NCI-H2107 treated with DMSO at 0.1 percent for 48 hours (cell line): ENCODE measurements around the gene PROM2.

ENCODE experiments used
- DNase-seq: peaks from one replicate; lab custom pipeline; 2025; ENCODE audit not compliant: unreplicated experiment; lab: John Stamatoyannopoulos, UW

The PROM2 gene

GRCh38 chr2:95305380-95306061 is 31.3 kb downstream of the PROM2 start:
- peak; percentile 40 for DNase-seq

DNA sequence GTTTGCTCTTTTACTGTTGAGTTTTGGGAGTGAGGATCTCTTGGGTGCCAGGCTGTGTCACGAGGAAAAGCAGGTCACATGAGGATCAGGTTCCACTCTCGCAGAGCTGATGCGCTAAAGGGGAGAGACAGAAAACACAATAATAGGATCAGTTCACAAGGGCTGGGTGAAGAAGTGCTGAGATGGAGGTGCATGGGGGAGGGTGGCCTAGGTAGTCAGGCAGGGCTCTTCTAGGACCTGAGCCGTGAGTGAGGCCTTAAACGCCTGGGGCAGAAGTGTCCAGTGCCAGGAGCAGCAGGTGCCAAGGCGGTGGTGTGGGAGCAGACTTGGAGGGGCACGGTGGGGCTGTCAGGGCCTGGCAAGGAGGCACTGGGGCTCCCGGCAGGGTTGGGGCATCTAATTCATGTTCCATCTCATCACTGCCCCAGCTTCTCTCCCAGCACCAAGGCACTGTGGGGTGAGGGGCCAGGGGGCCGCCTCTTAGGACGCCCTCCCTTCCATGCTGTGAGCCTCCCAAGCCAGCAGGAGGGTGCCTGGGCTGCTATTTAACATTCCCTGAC is 32.2 kb downstream of the PROM2 start:
- peak; percentile 55 for DNase-seq

DNA sequence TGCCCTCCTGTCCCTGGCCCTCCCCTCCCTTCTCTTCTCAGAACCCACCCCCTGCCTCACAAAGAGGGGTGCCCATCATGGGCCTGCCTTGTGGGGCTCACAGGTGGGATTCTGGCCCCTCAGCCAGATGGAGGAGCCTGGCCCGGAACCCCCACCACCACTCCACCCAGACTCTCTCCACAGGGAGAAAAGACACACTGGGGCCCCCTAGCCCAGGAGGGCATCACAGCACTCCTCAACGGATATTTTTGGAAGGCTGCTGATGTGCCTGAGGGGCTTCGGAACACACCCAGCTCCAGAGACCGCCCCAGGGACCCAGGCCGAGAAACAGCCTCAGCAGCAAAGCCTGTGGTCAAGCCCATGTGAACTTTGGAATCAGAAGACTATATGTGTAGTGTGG is 32.8 kb downstream of the PROM2 start:
- no peak for DNase-seq

DNA sequence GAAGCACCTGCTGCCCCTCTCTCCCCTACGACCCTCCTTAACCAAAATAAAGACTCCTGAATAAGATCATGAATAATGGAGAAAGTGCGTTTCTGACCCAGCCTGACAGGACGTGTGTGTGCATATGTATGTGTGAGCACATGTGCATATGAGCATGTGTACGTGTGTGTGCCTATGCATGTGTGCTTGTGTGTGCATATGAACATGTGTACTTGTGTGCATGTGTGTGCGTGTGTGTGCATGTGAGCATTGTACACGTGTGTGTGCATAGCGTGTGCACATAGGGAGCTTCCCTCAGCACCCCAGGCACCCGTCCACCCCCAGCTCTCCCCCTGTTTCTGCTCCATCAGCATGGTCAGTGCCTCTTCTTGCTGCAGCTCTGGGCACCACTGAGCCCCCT is 33.6 kb downstream of the PROM2 start:
- no peak for DNase-seq

- DNase-seq = no peak
Observed at GRCh38 chr2:95308426-95308990, 34.3 kb downstream of the PROM2 start.

DNA sequence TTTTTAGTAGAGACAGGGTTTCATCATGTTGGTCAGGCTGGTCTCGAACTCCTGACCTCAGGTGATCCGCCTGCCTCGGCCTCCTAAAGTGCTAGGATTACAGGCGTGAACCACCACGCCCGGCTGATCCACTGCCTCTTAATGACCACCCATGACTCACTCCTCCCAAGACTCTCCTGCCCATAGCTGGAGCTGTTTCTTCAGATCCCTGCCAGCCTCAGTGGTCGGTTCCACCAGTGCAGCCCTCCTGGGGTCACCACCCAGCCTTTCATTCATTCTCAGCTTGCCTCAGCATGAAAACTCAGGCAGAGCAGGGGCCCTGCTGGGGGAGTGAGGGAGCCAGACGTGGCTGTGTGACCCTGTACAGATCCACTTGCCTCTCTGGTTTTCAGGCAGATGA is 35.4 kb downstream of the PROM2 start:
- no peak for DNase-seq

GRCh38 chr2:95310216-95310615 is 36.0 kb downstream of the PROM2 start:
- DNase-seq = no peak

GRCh38 chr2:95310651-95311050 is 36.4 kb downstream of the PROM2 start:
- no peak for DNase-seq

DNA sequence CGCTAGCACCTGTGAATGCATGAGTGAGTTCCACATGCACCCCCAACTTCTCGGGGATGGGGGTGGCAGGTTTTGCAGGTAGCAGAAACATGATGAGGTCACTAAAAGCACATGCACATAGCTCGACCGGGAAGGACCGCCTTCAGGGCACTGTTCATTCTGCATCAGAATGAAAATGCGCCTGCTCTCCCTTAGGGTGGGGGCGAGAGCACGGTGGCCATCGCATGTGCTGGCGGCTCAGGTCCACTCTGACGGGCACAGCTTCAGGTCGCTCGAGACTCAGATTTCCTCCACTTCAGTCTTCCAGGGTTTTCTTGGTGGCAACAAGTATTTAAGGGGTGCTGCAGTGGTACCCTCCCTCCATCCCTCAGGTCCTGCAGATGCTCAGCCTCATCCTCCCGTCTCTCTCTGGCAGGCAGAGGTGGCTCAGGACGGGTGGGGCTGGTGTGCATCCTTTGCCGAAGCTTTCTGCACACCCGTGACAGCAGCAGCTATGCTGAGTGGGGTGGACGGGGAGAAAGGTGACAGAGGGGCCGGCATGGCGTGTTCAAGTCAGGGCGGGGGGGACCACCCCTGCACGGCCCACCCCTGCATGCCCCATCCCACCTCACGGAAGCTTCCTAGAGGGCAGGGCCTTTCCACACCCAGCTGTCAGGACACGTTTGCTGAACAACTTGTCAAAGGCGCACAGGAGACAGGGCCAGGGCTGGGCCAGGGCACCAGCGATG is 37.7 kb downstream of the PROM2 start:
- DNase-seq = no peak

DNA sequence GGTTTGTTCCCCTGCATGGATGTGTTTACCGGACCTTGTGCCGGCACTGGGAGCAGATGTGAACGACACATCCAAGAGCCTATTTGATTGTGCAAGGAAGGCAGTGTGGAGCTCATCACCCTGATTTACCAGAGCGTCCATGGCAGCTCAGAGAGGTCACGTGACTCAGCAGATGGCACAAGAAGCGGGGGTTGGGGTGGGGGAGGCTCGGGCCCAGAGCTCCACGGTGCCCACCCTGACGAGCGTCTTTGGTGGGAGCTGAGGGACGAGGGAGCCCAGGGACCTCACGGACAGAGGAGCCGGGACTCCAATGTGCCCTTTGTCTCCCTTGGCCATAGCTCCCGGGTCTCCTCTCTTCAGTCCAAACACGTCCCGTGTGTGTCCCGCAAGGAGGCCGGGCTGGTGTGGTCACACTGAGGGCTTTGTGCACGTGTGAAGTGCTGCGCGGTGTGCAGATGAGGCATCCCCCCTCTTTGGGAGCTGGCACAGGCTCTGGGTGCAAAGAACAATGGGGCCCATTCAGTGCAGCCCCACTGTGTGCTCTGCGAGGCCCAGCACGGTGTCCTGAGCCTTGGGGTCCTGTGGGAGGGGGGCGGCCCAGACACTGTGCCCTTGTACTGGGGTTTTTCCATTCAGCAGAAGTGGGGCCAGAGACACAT is 38.4 kb downstream of the PROM2 start:
- DNase-seq = no peak

GRCh38 chr2:95313296-95314131 is 39.3 kb downstream of the PROM2 start:
- no peak for DNase-seq

- DNase-seq = no peak
Observed at GRCh38 chr2:95314598-95314963, 40.3 kb downstream of the PROM2 start.

DNA sequence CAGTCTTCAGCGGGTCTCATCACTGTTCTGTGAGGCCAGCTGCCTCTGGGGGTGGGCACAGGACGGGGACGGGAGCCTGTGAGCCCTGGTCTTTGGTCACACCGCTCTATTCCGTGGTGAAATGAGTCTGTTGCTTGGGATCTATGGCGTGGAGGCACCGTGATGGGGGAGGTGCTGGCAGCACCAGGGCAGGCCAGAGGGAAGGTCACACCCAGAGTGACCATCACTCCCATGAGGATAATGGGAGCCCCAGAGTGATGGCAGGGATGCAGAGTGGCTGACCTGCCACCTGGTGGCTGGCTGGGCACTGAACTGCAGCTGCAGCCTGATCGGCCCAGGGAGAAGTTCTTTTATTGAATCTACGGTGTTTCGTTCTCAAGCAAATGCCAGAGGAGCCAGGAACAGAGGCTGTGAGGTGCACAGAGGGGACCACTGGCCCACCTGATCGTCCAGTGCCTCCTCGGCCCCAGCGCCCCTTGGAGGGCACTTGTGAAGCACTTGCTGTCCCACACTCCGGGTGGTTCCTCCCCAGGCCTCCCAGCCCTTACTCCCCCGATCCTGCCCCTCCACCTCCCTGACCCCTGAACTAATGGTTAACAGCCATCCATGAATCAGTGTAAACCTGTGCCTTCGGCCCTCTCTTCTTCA is 40.8 kb downstream of the PROM2 start:
- DNase-seq = no peak

GRCh38 chr2:95315801-95316411 is 41.7 kb downstream of the PROM2 start:
- DNase-seq = no peak

DNA sequence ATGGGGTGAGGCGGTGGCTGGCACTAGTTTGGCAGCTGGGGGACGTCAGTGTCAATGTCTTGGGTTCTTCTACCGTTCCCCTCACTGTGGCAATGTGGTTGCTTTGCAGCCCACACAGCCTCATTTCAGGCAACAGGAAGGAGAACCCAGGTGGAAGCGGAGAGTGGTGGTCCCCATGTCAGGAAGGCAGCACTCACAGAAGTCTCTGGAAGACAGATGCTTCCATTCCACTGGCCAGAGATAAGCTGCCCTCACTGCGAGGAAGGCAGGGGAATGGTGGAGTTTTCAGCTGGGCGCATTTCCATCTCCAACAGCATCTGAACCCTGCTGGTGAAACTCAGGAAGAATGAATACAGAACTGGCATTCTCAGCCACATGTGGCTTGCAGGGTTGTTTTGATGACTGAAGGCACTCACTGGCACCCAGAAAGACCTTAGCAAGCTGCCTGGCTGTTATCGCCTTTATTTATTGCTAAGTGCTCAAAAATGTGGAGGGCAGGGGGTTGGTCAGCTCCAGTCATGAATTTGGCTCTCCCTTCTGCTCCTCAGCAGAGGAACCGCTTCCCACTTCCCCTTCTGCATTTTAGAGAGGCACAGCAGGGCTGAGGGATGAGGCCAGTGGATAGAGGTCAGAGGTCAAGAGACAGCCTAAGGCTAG is 42.3 kb downstream of the PROM2 start:
- no peak for DNase-seq

GRCh38 chr2:95317123-95317500 is 42.9 kb downstream of the PROM2 start:
- DNase-seq = no peak

DNA sequence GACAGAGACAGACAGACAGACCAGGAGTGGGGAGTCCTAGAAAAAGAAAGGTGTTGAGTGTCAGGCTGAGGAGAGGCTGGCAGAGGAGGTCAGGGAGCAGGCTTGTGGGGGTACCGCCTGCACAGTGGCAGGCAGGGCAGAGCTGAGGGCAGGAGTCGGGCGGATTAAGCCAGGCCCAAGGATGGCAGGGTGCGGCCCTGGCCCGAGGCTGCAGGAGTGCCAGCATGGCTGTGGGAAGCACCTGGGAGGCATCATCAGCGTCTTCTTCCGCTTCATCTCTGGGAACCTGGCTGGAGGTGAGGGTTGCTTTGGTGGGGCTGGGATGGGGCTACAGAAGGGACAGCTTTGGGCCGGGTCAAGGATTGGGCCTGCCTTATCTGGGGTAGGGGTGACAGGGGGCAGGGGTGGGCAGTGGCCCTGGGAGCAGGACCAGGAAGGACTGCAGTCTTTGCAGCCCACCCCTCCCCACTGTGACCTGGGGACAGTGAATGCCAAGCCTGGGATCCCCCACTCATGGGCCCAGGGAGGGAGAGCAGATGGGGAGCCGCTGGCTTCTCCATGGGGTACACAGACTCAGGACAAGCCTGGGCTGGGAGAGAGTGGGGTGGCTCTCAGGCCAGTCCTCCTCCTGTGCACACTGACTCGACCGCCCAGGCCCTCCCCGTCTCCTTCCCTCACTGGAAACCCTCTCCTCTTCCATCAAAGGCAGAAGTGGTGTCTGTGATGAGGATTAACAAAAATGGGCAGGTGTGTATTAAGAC is 43.6 kb downstream of the PROM2 start:
- DNase-seq = no peak

- no peak for DNase-seq
Observed at GRCh38 chr2:95318431-95319220, 44.4 kb downstream of the PROM2 start.
